ENCODE data around the gene TMEM9. TPM values are rescaled to one million over a fixed set of nuclear protein-coding genes. Genes with fewer than 3 reads are reported as not detected.

Gene TMEM9
- total RNA-seq, 2 donors from 2014 or later: 15.6 to 21.5 TPM

DNA sequence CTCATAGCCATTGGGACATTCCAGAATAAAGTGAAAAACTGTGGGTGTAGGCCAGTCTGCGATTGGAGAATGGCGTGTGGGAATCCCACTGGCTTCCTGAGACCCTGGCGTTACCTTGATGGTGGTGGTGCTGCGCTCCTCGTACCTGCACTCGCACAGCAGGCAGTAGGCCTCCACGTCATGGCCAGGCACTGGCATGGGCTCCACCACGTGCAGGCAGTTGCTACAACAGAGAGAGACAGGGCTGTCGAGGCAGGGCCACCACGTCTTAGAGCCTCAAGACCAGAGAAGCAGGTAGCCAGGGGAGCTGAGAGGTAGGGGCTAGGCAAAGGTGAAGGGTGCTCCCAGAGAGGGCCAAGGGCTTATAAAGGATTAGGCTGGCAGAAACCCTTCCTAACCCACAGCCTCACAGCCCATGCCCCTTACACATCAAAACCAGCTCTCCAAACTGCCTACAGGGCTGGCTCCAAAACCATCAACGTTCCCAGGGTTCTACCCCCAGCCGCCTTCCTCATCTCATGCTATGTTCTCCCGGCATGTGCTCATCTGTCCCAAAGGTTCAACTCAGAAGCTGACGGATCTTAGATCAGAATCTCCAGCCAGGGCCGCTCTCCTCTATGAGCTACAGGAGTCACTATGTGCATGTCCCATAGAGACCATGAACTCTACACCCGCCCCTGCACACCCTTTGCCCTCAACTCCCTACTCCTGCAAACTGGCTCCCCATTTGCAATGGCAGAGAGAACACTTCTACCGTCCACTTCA is 7.5 kb downstream of the TMEM9 start:
- H3K4me3 Mint-ChIP-seq: no peak overlapping the region
- H3K9me3 Mint-ChIP-seq: no peaks in the 10 kb centered on the region
- H3K4me1 Mint-ChIP-seq (ENCODE audit: low read depth in 2 of 2): no peaks in the 10 kb centered on the region
- H3K27ac Mint-ChIP-seq: no peak overlapping the region
- DNase-seq (ENCODE audit: low spot score) (peak; percentile 23), ATAC-seq (no peak)
- H3K27me3 Mint-ChIP-seq: no peaks in the 10 kb centered on the region
- H3K36me3 Mint-ChIP-seq: peaks cover 6% of the 10 kb centered on the region

DNA sequence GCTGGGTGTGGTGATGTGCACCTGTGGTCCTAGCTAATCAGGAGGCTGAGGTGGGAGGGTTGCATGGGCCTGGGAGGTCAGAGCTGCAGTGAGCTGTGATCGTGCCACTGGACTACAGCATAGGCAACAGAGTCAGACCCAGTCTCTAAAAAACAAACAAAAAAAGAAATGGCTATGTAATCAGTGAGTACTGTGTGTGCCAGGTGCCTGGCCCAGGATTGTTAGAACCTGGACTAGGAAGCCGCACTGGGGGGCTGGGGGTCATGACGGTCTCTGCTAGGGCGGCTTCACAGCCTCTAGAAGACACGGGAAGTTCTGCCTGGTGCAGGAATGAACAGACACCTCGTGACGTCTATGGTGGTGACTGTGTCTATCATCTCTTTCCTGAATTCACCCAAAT is 8.5 kb downstream of the TMEM9 start:
- Mint-ChIP-seq H3K9me3 (no peaks in the 10 kb centered on the region), H3K27me3 (no peaks in the 10 kb centered on the region), H3K27ac (no peak overlapping the region), H3K4me1 (ENCODE audit: low read depth in 2 of 2) (no peaks in the 10 kb centered on the region), H3K4me3 (no peak overlapping the region), H3K36me3 (peaks cover 6% of the 10 kb centered on the region)
- no peak for ATAC-seq
- peak; percentile 34 for DNase-seq (ENCODE audit: low spot score)

DNA sequence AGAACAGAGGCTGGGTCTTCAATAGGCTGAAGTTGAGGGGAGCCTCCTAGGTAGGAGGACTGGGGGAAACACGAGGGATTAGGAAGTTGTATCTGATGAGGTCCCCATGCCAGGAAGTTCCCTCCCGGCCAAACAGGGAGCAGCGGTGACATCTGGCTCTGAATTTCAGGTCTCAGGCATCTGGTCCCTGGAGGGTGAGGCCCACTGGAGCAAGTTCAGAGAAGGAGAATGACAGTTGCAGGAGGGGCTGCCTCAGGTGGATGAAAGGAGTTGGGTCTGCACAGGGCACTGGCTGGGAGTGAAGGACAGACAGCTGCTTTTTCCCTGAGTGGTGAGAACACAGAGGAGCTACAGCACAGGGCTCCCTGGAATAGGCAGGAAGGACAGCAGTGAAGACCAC is 9.1 kb downstream of the TMEM9 start:
- H3K4me3 Mint-ChIP-seq: no peak overlapping the region
- ATAC-seq (no peak), DNase-seq (ENCODE audit: low spot score) (peak; percentile 34)
- peaks cover 6% of the 10 kb centered on the region for H3K36me3 Mint-ChIP-seq
- H3K27ac Mint-ChIP-seq: no peak overlapping the region
- no peaks in the 10 kb centered on the region for H3K27me3 Mint-ChIP-seq
- H3K9me3 Mint-ChIP-seq: no peaks in the 10 kb centered on the region
- no peaks in the 10 kb centered on the region for H3K4me1 Mint-ChIP-seq (ENCODE audit: low read depth in 2 of 2)

- ATAC-seq (no peak), DNase-seq (ENCODE audit: low spot score) (peak; percentile 5)
- Mint-ChIP-seq H3K4me1 (ENCODE audit: low read depth in 2 of 2) (no peaks in the 10 kb centered on the region), H3K4me3 (no peak overlapping the region), H3K36me3 (peaks cover 6% of the 10 kb centered on the region), H3K27ac (no peak overlapping the region), H3K9me3 (no peaks in the 10 kb centered on the region), H3K27me3 (no peaks in the 10 kb centered on the region)
Observed at GRCh38 chr1:201144701-201145100, 9.6 kb downstream of the TMEM9 start.

DNA sequence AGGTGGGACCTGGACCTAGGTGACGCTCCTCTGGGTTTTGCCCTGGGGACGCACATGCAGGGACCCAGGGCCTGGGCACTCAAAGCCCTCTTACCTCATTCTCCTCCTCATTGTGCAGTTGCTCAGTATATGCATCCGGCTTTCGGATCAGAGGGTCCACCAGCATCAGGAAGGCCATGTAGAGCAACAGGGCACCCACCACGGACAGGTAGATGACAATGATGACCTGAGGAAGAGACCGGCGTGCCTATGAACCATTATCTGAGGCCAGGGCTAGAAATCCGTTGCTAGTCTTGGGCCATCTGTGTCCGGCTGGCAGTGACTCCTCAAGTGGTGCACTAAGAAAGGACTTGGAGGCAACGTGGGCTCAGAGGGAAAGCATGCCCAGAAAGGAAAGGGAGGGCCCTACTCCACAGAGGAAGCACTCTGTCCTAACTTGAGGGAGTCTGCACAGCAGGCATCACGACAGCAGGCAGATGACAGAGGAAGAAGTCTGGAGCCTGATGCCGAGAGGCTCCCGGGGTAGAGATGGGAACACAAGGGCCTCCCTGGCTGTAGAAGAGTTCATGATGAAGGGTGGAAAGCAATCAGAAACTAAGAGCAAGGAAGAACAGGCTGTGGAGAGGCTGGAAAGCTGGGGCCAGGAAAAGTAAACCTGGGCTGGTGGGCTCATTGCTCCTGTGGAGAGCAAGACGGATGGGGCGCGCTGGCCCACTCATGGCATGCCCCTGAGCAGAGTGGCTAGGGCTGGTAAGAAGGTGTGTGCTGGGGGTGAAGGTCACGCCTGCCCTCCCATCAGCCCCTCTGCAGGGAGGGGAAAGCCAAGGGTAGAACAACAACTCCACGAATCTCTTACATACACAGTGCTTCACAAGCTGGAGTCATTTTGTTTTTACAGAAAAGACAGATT is 10.3 kb downstream of the TMEM9 start:
- ATAC-seq: no peak
- no peak for DNase-seq (ENCODE audit: low spot score)
- Mint-ChIP-seq H3K9me3 (no peaks in the 10 kb centered on the region), H3K27ac (no peak overlapping the region), H3K4me1 (ENCODE audit: low read depth in 2 of 2) (no peaks in the 10 kb centered on the region), H3K27me3 (no peaks in the 10 kb centered on the region), H3K36me3 (peaks cover 6% of the 10 kb centered on the region), H3K4me3 (no peak overlapping the region)

DNA sequence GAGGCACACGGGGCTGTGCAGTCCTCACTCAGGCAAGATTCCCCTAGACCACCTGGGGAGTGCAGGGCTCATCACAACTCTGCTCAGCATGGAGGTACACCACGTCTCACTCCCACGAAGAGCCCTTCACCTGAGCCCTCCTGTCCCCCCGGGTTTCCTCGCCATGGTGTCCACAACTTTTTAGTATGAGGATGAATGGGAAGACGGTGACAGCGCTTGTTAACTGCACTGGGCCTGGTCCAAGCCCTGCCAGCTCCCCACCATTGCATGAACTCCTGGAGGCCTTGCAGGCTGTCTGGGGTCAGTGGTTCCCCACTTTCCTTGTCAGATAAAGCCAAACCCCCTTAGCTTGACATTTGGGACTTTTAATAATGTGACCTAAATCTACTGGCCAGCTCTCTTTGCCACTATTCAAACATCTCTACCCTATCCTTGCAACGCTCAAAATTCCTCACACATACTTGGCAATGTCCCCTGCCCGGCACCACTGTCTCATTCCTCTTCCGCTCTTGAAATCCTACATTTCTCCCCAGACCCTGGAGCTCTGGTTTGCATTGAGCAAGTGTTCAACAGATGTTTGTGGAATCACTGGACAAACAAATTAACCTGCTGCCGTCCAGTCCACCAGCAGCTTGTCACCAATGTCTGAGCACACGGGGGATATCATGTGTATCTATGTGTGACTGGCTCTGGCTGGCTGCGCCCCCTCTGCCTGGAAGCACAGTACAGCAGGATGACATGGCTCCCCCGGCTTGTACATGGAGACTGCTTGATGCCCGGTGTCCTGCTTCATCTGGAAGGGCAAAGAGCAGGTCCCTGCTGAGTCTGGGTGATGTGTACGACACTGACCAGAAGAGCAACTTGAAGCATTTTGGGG is 11.2 kb downstream of the TMEM9 start:
- ATAC-seq (no peak), DNase-seq (ENCODE audit: low spot score) (no peak)
- Mint-ChIP-seq H3K27ac (no peak overlapping the region), H3K4me3 (no peak overlapping the region), H3K36me3 (peaks cover 6% of the 10 kb centered on the region), H3K27me3 (no peaks in the 10 kb centered on the region), H3K4me1 (ENCODE audit: low read depth in 2 of 2) (no peaks in the 10 kb centered on the region), H3K9me3 (no peaks in the 10 kb centered on the region)

GRCh38 chr1:201142011-201142848 is 12.0 kb downstream of the TMEM9 start:
- H3K36me3 Mint-ChIP-seq: peaks cover 6% of the 10 kb centered on the region
- no peaks in the 10 kb centered on the region for H3K4me1 Mint-ChIP-seq (ENCODE audit: low read depth in 2 of 2)

GRCh38 chr1:201141418-201141817 is 12.9 kb downstream of the TMEM9 start:
- no peak overlapping the region for H3K27ac Mint-ChIP-seq
- no peaks in the 10 kb centered on the region for H3K27me3 Mint-ChIP-seq
- no peak overlapping the region for H3K4me3 Mint-ChIP-seq
- H3K4me1 Mint-ChIP-seq (ENCODE audit: low read depth in 2 of 2): no peaks in the 10 kb centered on the region
- DNase-seq (ENCODE audit: low spot score) (no peak), ATAC-seq (no peak)
- H3K36me3 Mint-ChIP-seq: peaks cover 6% of the 10 kb centered on the region
- H3K9me3 Mint-ChIP-seq: no peaks in the 10 kb centered on the region

More at GRCh38 chr1:201142011-201142848, 12.0 kb downstream of the TMEM9 start:
- DNase-seq (ENCODE audit: low spot score) (no peak), ATAC-seq (no peak)
- H3K27me3 Mint-ChIP-seq: no peaks in the 10 kb centered on the region
- H3K4me3 Mint-ChIP-seq: no peak overlapping the region
- H3K9me3 Mint-ChIP-seq: no peaks in the 10 kb centered on the region
- H3K27ac Mint-ChIP-seq: no peak overlapping the region

DNA sequence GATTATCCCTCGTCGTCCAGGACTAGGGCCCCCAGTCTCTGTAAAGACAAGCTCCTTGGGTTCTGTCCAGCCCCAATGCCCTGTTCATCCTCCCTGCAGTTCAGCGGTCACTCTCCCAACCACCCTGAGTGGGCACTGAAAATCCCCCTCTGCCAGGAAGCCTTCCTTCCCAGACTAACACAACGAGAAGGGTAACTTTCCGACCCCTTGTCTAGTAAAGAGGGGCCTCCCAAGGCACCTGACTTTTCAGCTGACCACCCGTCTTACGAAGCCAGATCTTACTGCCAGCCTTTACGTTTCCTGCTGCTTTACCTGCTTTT is 13.4 kb downstream of the TMEM9 start:
- Mint-ChIP-seq H3K27ac (no peak overlapping the region), H3K4me1 (ENCODE audit: low read depth in 2 of 2) (no peaks in the 10 kb centered on the region), H3K4me3 (no peak overlapping the region), H3K36me3 (peaks cover 6% of the 10 kb centered on the region), H3K9me3 (no peaks in the 10 kb centered on the region), H3K27me3 (no peaks in the 10 kb centered on the region)
- DNase-seq (ENCODE audit: low spot score) (peak; percentile 5), ATAC-seq (no peak)

DNA sequence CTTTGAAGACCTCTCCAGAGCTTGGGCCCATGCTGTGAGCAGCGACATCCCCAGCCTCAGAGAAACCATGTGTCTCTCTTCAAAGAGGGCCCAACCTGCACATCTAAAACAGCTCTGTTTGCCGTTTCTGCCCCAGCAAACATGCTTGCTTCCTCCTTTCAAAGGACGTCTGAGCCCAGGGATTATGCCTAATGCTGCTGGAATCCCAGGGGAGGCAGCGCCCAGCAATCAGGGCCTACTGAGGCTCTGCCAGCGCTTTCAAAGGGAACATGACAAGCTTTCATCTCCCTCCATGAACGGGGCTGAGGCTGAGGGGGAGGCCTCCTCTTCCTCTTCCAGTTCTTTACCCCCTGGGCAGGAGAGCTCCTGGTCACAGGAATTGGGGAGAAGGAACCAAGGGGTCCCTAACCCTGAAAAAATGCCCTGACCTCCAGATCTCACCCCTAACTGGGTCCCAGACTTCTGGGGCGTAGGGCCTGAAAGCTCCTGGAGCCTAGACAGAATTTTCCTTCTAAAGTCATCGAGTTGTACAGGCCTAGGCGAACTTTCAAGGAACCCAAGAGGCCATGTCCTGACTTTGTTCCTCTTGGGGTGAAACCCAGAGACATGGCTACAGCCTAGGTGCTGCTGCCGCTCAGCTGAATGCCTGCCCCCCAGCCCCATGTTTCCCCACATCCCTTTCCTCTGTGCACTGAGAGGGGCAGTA is 13.9 kb downstream of the TMEM9 start:
- Mint-ChIP-seq H3K27me3 (no peaks in the 10 kb centered on the region), H3K4me3 (no peak overlapping the region), H3K36me3 (peaks cover 6% of the 10 kb centered on the region), H3K4me1 (ENCODE audit: low read depth in 2 of 2) (no peaks in the 10 kb centered on the region), H3K9me3 (no peaks in the 10 kb centered on the region), H3K27ac (no peak overlapping the region)
- ATAC-seq: no peak
- peak; percentile 48 for DNase-seq (ENCODE audit: low spot score)

- H3K4me1 Mint-ChIP-seq (ENCODE audit: low read depth in 2 of 2): no peaks in the 10 kb centered on the region
- H3K27me3 Mint-ChIP-seq: no peaks in the 10 kb centered on the region
- no peak overlapping the region for H3K27ac Mint-ChIP-seq
- H3K9me3 Mint-ChIP-seq: no peaks in the 10 kb centered on the region
- no peak overlapping the region for H3K4me3 Mint-ChIP-seq
- ATAC-seq (no peak), DNase-seq (ENCODE audit: low spot score) (peak; percentile 15)
- H3K36me3 Mint-ChIP-seq: peaks cover 6% of the 10 kb centered on the region
Observed at GRCh38 chr1:201139756-201140155, 14.5 kb downstream of the TMEM9 start.

DNA sequence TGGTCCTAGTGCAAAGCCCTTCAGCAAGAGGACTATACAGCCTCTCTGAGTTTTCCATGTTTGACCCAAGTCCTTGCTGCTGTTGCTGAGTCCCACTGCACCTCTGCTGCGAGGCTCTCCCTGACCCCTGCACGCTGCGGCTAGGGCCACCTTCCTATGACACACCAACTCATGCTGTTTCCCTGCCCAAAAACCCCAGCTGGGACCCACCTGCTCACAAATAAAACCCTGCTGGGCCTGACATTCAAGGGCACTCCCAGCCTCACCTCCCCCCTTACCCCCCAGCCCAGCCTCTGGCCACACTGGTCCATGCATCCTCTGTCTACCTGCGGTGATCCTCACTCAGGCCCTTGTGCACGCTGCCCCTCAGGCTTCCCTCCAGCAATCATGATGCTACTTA is 15.0 kb downstream of the TMEM9 start:
- Mint-ChIP-seq H3K9me3 (no peaks in the 10 kb centered on the region), H3K36me3 (peaks cover 6% of the 10 kb centered on the region), H3K4me3 (no peak overlapping the region), H3K27me3 (no peaks in the 10 kb centered on the region), H3K27ac (no peak overlapping the region), H3K4me1 (ENCODE audit: low read depth in 2 of 2) (no peaks in the 10 kb centered on the region)
- DNase-seq (ENCODE audit: low spot score) (peak; percentile 3), ATAC-seq (no peak)

Data from natural killer cell treated with Interleukin-12 subunit alpha and Interleukin-12 subunit beta and Interleukin-15 and Interleukin-18, amount 100 ng/mL, for 72 hours (primary cell).